IMR-90 (cell line): Measurements from ENCODE around the gene SNAP29.

ENCODE experiments used
- CEBPB ChIP-seq: IDR thresholded peaks from 2 replicates; pipeline ENCODE4 v1.6.1; 2012; ENCODE audit warnings: low read depth, low read length, improper control_type of control experiment
- FOS ChIP-seq: fragments of 150-350 bp; IDR thresholded peaks from 2 replicates; pipeline ENCODE4 v1.6.1; 2016; ENCODE audit warnings: low read depth, low read length
- MXI1 ChIP-seq: IDR thresholded peaks from 2 replicates; pipeline ENCODE4 v1.6.1; 2012; ENCODE audit warnings: low read depth, mild to moderate bottlenecking, low read length, moderate library complexity, borderline replicate concordance
- POLR2A ChIP-seq: IDR thresholded peaks from 2 replicates; pipeline ENCODE4 v1.6.1; 2012; ENCODE audit warnings: mild to moderate bottlenecking, low read depth, low read length
- RAD21 ChIP-seq: IDR thresholded peaks from 2 replicates; pipeline ENCODE4 v1.6.1; 2012; ENCODE audit warnings: low read length, improper control_type of control experiment
- SMC3 ChIP-seq: fragments of 150-350 bp; IDR thresholded peaks from 2 replicates; pipeline ENCODE4 v1.6.1; 2016; ENCODE audit warnings: low read depth, mild to moderate bottlenecking, antibody characterized with exemption, low read length, moderate library complexity
- TF ChIP-seq, protein P1 (sequence below): conservative IDR thresholded peaks from 2 replicates; pipeline ENCODE4 v1.5.1; 2012; ENCODE audit warnings: mild to moderate bottlenecking, low read depth, low read length, improper control_type of control experiment
- TF ChIP-seq, protein P2 (sequence below): fragments of 150-350 bp; IDR thresholded peaks from 2 replicates; pipeline ENCODE4 v1.6.1; 2017; ENCODE audit warnings: mild to moderate bottlenecking, antibody characterized with exemption, low read length, low read depth

DNA sequence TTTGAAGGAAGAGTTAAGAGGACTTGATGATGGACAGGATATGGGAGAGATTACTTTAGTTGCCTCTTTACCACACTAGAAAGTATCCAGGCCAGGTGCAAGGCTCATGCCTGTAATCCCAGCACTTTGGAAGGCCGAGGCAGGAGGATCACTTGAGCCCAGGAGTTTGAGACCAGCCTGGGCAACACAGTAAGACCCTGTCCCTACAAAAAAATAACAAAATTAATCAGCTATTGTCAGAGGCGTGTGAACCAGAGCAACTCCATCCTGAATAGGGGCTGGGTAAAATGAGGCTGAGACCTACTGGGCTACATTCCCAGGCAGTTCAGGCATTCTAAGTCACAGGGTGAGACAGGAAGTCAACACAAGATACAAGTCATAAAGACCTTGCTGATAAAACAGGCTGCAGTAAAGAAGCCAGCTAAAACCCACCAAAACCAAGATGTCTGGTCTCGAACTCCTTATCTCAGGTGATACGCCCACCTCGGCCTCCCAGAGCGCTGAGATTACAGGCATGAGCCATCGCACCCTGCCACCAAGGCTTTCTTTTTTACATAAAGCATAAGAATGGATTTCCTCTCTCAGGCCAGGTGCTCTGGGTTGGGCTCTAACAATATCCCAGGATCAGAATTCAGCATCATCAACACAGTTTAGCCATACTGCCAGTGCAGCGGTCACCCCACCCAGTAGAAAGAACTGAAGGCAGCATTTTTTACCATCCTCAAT lies 18.0 kb upstream of the SNAP29 start:
- TF ChIP-seq, protein P1, sequence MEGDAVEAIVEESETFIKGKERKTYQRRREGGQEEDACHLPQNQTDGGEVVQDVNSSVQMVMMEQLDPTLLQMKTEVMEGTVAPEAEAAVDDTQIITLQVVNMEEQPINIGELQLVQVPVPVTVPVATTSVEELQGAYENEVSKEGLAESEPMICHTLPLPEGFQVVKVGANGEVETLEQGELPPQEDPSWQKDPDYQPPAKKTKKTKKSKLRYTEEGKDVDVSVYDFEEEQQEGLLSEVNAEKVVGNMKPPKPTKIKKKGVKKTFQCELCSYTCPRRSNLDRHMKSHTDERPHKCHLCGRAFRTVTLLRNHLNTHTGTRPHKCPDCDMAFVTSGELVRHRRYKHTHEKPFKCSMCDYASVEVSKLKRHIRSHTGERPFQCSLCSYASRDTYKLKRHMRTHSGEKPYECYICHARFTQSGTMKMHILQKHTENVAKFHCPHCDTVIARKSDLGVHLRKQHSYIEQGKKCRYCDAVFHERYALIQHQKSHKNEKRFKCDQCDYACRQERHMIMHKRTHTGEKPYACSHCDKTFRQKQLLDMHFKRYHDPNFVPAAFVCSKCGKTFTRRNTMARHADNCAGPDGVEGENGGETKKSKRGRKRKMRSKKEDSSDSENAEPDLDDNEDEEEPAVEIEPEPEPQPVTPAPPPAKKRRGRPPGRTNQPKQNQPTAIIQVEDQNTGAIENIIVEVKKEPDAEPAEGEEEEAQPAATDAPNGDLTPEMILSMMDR = no peak
- no peak for TF ChIP-seq POLR2A
- TF ChIP-seq MXI1 = no peak
- TF ChIP-seq FOS = no peak
- no peak for TF ChIP-seq CEBPB
- no peak for TF ChIP-seq RAD21
- TF ChIP-seq SMC3 = no peak
- TF ChIP-seq, protein P2, sequence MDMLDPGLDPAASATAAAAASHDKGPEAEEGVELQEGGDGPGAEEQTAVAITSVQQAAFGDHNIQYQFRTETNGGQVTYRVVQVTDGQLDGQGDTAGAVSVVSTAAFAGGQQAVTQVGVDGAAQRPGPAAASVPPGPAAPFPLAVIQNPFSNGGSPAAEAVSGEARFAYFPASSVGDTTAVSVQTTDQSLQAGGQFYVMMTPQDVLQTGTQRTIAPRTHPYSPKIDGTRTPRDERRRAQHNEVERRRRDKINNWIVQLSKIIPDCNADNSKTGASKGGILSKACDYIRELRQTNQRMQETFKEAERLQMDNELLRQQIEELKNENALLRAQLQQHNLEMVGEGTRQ = no peak
